22Rv1 (cell line): ENCODE measurements around the gene FAM234A.
"Not testable (repeated sequence)": the region's sequence is repeated elsewhere in the genome, so short reads cannot be mapped to it uniquely, and the experiment has no call there.

ENCODE experiments used
- ZFX ChIP-seq: fragments of 450-650 bp; IDR thresholded peaks from 2 replicates; pipeline ENCODE4 v1.6.1; 2017; ENCODE audit warnings: antibody characterized with exemption, borderline replicate concordance
- TF ChIP-seq, protein P1 (sequence below): fragments of 450-650 bp; IDR thresholded peaks from 2 replicates; pipeline ENCODE4 v1.5.1; 2017; ENCODE audit warnings: mild to moderate bottlenecking

DNA sequence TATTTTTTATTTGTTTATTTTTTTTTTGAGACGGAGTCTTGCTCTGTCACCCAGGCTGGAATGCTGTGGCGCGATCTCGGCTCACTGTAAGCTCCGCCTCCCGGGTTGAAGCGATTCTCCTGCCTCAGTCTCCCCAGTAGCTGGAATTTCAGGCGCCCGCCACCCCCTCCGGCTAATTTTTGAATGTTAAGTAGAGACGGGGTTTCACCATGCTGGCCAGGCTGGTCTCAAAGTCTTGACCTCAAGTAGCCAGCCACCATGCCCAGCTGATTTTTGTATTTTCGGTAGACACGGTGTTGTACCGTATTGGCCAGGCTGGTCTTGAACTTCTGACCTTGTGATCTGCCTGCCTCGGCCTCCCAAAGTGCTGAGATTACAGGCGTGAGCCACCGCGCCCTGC, 4.3 kb upstream of the FAM234A start:
- TF ChIP-seq, protein P1, sequence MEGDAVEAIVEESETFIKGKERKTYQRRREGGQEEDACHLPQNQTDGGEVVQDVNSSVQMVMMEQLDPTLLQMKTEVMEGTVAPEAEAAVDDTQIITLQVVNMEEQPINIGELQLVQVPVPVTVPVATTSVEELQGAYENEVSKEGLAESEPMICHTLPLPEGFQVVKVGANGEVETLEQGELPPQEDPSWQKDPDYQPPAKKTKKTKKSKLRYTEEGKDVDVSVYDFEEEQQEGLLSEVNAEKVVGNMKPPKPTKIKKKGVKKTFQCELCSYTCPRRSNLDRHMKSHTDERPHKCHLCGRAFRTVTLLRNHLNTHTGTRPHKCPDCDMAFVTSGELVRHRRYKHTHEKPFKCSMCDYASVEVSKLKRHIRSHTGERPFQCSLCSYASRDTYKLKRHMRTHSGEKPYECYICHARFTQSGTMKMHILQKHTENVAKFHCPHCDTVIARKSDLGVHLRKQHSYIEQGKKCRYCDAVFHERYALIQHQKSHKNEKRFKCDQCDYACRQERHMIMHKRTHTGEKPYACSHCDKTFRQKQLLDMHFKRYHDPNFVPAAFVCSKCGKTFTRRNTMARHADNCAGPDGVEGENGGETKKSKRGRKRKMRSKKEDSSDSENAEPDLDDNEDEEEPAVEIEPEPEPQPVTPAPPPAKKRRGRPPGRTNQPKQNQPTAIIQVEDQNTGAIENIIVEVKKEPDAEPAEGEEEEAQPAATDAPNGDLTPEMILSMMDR = not testable (repeated sequence)
- TF ChIP-seq ZFX = not testable (repeated sequence)
